Measurements from ENCODE around the gene NDUFA8. TPM values are rescaled to one million over a fixed set of nuclear protein-coding genes. Genes with fewer than 3 reads are reported as not detected.

Gene NDUFA8
- total RNA-seq, 4 donors from 2014 or later = 39.0 to 84.0 (median 71.9) TPM

- H3K27ac ChIP-seq = no peak overlapping the region
- TF ChIP-seq CTCF (IDR thresholded peaks at IDR 0.05) (no peak), POLR2AphosphoS5 (IDR thresholded peaks at IDR 0.05) (no peak), EP300 (IDR thresholded peaks at IDR 0.05) (no peak), POLR2A (IDR thresholded peaks at IDR 0.05) (no peak)
- H3K9me3 ChIP-seq = no peaks in the 10 kb centered on the region
- ATAC-seq = no peak
- H3K4me3 ChIP-seq = no peak overlapping the region
- H3K4me1 ChIP-seq = no peaks in the 10 kb centered on the region
- WGBS, 2 donors (ENCODE audit: low coverage in 1 of 2) = 63% methylated on average over 2 of the region's 5 CpGs; no CpG with 5 or more reads in 1 of the 2 donors
- H3K27me3 ChIP-seq = peaks cover 8% of the 10 kb centered on the region
- H3K36me3 ChIP-seq = no peaks in the 10 kb centered on the region
These were observed 26.7 kb upstream of the NDUFA8 start for GRCh38 chr9:122186301-122186700.

GRCh38 chr9:122184551-122184950 lies 25.0 kb upstream of the NDUFA8 start:
- Histone ChIP-seq H3K4me1 (no peaks in the 10 kb centered on the region), H3K4me3 (no peak overlapping the region), H3K27ac (no peak overlapping the region), H3K9me3 (no peaks in the 10 kb centered on the region), H3K36me3 (no peaks in the 10 kb centered on the region), H3K27me3 (peaks cover 8% of the 10 kb centered on the region)
- WGBS, 2 donors (ENCODE audit: low coverage in 1 of 2) = 86 to 90% methylated on average over 1 of the region's 1 CpG
- ATAC-seq = no peak
- no peak for TF ChIP-seq EP300 (IDR thresholded peaks at IDR 0.05)
- no peak for TF ChIP-seq POLR2A (IDR thresholded peaks at IDR 0.05)
- no peak for TF ChIP-seq POLR2AphosphoS5 (IDR thresholded peaks at IDR 0.05)
- TF ChIP-seq CTCF (IDR thresholded peaks at IDR 0.05) = no peak

GRCh38 chr9:122183501-122183900 lies 23.9 kb upstream of the NDUFA8 start:
- ATAC-seq = no peak
- no peak overlapping the region for H3K4me3 ChIP-seq
- 54 to 60% methylated on average over 7 of the region's 7 CpGs for WGBS, 2 donors (ENCODE audit: low coverage in 1 of 2)
- no peak for TF ChIP-seq EP300 (IDR thresholded peaks at IDR 0.05)
- TF ChIP-seq POLR2A (IDR thresholded peaks at IDR 0.05) = no peak
- TF ChIP-seq CTCF (IDR thresholded peaks at IDR 0.05) = no peak
- no peak for TF ChIP-seq POLR2AphosphoS5 (IDR thresholded peaks at IDR 0.05)
- no peaks in the 10 kb centered on the region for H3K36me3 ChIP-seq
- H3K27me3 ChIP-seq = peaks cover 8% of the 10 kb centered on the region
- no peaks in the 10 kb centered on the region for H3K9me3 ChIP-seq
- H3K27ac ChIP-seq = no peak overlapping the region
- no peaks in the 10 kb centered on the region for H3K4me1 ChIP-seq

GRCh38 chr9:122180633-122181032 lies 21.1 kb upstream of the NDUFA8 start:
- no peak overlapping the region for H3K27ac ChIP-seq
- 37 to 72% methylated on average over 2 to 4 of the region's 4 CpGs for WGBS, 2 donors (ENCODE audit: low coverage in 1 of 2)
- TF ChIP-seq POLR2AphosphoS5 (IDR thresholded peaks at IDR 0.05) (no peak), CTCF (IDR thresholded peaks at IDR 0.05) (no peak), EP300 (IDR thresholded peaks at IDR 0.05) (no peak), POLR2A (IDR thresholded peaks at IDR 0.05) (no peak)
- ATAC-seq = no peak
- H3K9me3 ChIP-seq = no peaks in the 10 kb centered on the region
- peaks cover 8% of the 10 kb centered on the region for H3K27me3 ChIP-seq
- no peak overlapping the region for H3K4me3 ChIP-seq
- no peaks in the 10 kb centered on the region for H3K36me3 ChIP-seq
- no peaks in the 10 kb centered on the region for H3K4me1 ChIP-seq

- H3K36me3 ChIP-seq = no peaks in the 10 kb centered on the region
- H3K27me3 ChIP-seq = peaks cover 8% of the 10 kb centered on the region
- no peaks in the 10 kb centered on the region for H3K4me1 ChIP-seq
- no peaks in the 10 kb centered on the region for H3K9me3 ChIP-seq
- no peak overlapping the region for H3K4me3 ChIP-seq
- TF ChIP-seq CTCF (IDR thresholded peaks at IDR 0.05) = no peak
- TF ChIP-seq POLR2A (IDR thresholded peaks at IDR 0.05) = no peak
- TF ChIP-seq POLR2AphosphoS5 (IDR thresholded peaks at IDR 0.05) = no peak
- no peak for TF ChIP-seq EP300 (IDR thresholded peaks at IDR 0.05)
- ATAC-seq = no peak
- 71% methylated on average over 1 of the region's 2 CpGs; no CpG with 5 or more reads in 1 of the 2 donors for WGBS, 2 donors (ENCODE audit: low coverage in 1 of 2)
- no peak overlapping the region for H3K27ac ChIP-seq
These were observed 20.1 kb upstream of the NDUFA8 start for GRCh38 chr9:122179690-122180074.
